DND-41 (cell line): ENCODE results near the gene SLC25A13.

Experiments
- ATAC-seq: fragments of 200-7000 bp; cut with Tn5 transposase; 3 replicates; pipeline ENCODE4 v1.9.1; 2021; ENCODE audit warnings: low read depth; ENCODE audit not compliant: insufficient read depth
- DNase-seq: peaks from one replicate; pipeline ENCODE4 v3.0.0-alpha.2; 2020
- H2AFZ ChIP-seq: 2 replicates; pipeline ENCODE4 v1.6.0; 2012; ENCODE audit warnings: low read depth, low read length
- H3K27ac ChIP-seq: 2 replicates; pipeline ENCODE4 v1.5.1; 2012; ENCODE audit warnings: low read length, inconsistent platforms
- H3K27me3 ChIP-seq: fragments of 200-600 bp; sonication (generic); 2 replicates; pipeline ENCODE4 v1.6.0; 2012; ENCODE audit warnings: low read length, mild to moderate bottlenecking, inconsistent platforms; ENCODE audit not compliant: insufficient read depth, poor library complexity
- H3K36me3 ChIP-seq: 2 replicates; pipeline ENCODE4 v1.5.1; 2012; ENCODE audit warnings: low read length, inconsistent platforms; ENCODE audit not compliant: insufficient read depth
- H3K4me1 ChIP-seq: 2 replicates; pipeline ENCODE4 v1.5.1; 2012; ENCODE audit warnings: mild to moderate bottlenecking, low read length; ENCODE audit not compliant: insufficient read depth
- H3K4me2 ChIP-seq: 2 replicates; pipeline ENCODE4 v1.6.0; 2012; ENCODE audit warnings: mild to moderate bottlenecking, moderate library complexity, low read length, inconsistent platforms; ENCODE audit not compliant: insufficient read depth
- H3K4me3 ChIP-seq, 2 experiments: fragments of 200-600 bp in 1 of 2; shearing (Covaris generic) in 1 of 2; 2 replicates each; pipeline ENCODE4 v1.5.1; 2012 to 2016; ENCODE audit warnings: inconsistent platforms in 2 of 2, low read length in 2 of 2, mild to moderate bottlenecking in 2 of 2, low read depth in 1 of 2, moderate library complexity in 1 of 2
- H3K79me2 ChIP-seq: 2 replicates; pipeline ENCODE4 v1.6.0; 2012; ENCODE audit warnings: low read length, inconsistent platforms; ENCODE audit not compliant: insufficient read depth
- H3K9ac ChIP-seq: 2 replicates; pipeline ENCODE4 v1.6.0; 2012; ENCODE audit warnings: low read depth, mild to moderate bottlenecking, inconsistent platforms, low read length, moderate library complexity
- H3K9me3 ChIP-seq: 2 replicates; pipeline ENCODE4 v1.5.1; 2012; ENCODE audit warnings: low read length, moderate library complexity, mild to moderate bottlenecking, inconsistent platforms; ENCODE audit not compliant: insufficient read depth, severe bottlenecking
- H4K20me1 ChIP-seq: 2 replicates; pipeline ENCODE4 v1.6.0; 2012; ENCODE audit warnings: low read length; ENCODE audit not compliant: insufficient read depth
- EZH2 ChIP-seq: IDR thresholded peaks from 3 replicates; pipeline ENCODE4 v1.6.1; 2012; ENCODE audit warnings: borderline replicate concordance, low read depth, mild to moderate bottlenecking, moderate library complexity, low read length, inconsistent platforms; ENCODE audit not compliant: severe bottlenecking
- TF ChIP-seq, protein P1 (sequence below): IDR thresholded peaks from 2 replicates; pipeline ENCODE4 v1.5.1; 2012; ENCODE audit warnings: borderline replicate concordance, low read length, moderate library complexity, mild to moderate bottlenecking; ENCODE audit not compliant: poor library complexity, severe bottlenecking; ENCODE audit errors: extremely low read depth

SLC25A13 gene

DNA sequence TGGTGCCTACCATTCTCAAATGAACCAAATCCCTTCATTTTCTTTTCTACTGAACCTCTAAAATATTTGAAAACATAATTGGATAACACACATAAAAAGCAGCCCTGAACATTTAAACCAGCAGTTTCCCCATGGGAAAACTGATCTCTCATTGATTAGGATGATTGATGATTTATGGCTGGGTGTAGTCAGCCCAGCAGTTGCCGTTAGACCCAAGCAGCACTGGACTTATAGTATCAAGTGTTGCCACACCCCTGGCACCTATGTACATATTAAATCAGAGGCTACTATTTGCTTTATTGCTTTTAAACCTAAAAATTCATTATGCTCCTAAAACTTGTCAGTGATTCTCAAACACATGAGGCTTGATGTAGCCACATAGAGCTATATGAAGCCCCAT lies 20.2 kb upstream of the SLC25A13 start:
- Histone ChIP-seq H3K27ac (no peak overlapping the region), H4K20me1 (no peaks in the 10 kb centered on the region), H3K4me2 (no peak overlapping the region), H3K9ac (no peak overlapping the region), H3K4me3 (no peak overlapping the region), H3K79me2 (no peaks in the 10 kb centered on the region), H3K9me3 (no peaks in the 10 kb centered on the region), H3K36me3 (no peaks in the 10 kb centered on the region), H2AFZ (no peak overlapping the region), H3K27me3 (no peaks in the 10 kb centered on the region), H3K4me1 (no peaks in the 10 kb centered on the region)
- no peak for DNase-seq
- TF ChIP-seq, protein P1, sequence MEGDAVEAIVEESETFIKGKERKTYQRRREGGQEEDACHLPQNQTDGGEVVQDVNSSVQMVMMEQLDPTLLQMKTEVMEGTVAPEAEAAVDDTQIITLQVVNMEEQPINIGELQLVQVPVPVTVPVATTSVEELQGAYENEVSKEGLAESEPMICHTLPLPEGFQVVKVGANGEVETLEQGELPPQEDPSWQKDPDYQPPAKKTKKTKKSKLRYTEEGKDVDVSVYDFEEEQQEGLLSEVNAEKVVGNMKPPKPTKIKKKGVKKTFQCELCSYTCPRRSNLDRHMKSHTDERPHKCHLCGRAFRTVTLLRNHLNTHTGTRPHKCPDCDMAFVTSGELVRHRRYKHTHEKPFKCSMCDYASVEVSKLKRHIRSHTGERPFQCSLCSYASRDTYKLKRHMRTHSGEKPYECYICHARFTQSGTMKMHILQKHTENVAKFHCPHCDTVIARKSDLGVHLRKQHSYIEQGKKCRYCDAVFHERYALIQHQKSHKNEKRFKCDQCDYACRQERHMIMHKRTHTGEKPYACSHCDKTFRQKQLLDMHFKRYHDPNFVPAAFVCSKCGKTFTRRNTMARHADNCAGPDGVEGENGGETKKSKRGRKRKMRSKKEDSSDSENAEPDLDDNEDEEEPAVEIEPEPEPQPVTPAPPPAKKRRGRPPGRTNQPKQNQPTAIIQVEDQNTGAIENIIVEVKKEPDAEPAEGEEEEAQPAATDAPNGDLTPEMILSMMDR, result no peak
- ATAC-seq, result no peak

DNA sequence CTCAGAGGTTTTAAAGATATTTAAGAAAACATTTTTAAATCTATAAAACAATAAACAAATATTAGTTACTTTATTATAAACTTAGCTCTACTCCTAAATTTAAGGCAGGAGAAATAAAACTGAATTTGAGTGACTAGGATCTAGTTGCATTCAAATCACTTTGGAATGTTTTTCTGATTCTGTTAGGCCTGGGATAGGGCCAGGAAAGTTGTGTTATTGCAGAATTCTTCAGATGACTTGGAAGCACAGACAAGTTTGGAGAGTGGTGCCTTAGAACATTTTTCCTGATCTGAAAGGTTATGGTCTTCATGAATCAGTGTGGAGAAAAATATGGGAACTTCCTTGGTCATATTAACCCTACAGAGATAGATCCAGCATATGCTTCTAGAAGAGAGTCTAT lies 15.6 kb upstream of the SLC25A13 start:
- Histone ChIP-seq H3K27ac (no peak overlapping the region), H3K79me2 (no peaks in the 10 kb centered on the region), H3K4me2 (no peak overlapping the region), H3K4me3 (no peak overlapping the region), H3K9me3 (no peaks in the 10 kb centered on the region), H3K9ac (no peak overlapping the region), H3K36me3 (no peaks in the 10 kb centered on the region), H2AFZ (no peak overlapping the region), H3K27me3 (no peaks in the 10 kb centered on the region), H4K20me1 (no peaks in the 10 kb centered on the region), H3K4me1 (no peaks in the 10 kb centered on the region)
- DNase-seq (no peak), ATAC-seq (no peak)
- no peak for TF ChIP-seq EZH2
- TF ChIP-seq, protein P1, result no peak

DNA sequence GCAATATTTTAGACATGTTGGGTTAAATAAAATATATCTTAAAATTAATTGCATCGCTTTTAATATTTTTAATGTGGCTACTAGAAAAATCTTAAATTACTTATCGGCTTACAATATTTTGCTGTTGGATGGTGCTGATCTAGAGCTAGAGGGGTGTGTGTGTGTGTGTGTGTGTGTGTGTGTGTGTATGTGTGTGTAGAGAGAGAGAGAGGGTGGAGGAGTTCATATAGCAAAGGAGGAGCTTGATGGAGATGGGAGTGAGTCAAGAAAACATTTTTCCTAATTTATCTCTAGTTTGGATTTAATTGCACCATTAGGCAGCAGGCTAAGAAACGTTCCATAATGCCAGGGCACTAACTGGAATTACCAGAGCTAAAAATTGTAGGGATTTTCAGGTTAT lies 10.4 kb upstream of the SLC25A13 start:
- H3K9ac ChIP-seq, result no peak overlapping the region
- no peak overlapping the region for H3K4me2 ChIP-seq
- no peaks in the 10 kb centered on the region for H3K9me3 ChIP-seq
- H3K36me3 ChIP-seq, result no peaks in the 10 kb centered on the region
- TF ChIP-seq, protein P1, result no peak
- TF ChIP-seq EZH2, result no peak
- no peaks in the 10 kb centered on the region for H3K79me2 ChIP-seq
- ATAC-seq, result no peak
- no peaks in the 10 kb centered on the region for H4K20me1 ChIP-seq
- H3K4me1 ChIP-seq, result no peaks in the 10 kb centered on the region
- no peak overlapping the region for H3K4me3 ChIP-seq
- DNase-seq, result no peak
- no peak overlapping the region for H3K27ac ChIP-seq
- H3K27me3 ChIP-seq, result no peaks in the 10 kb centered on the region
- no peak overlapping the region for H2AFZ ChIP-seq

DNA sequence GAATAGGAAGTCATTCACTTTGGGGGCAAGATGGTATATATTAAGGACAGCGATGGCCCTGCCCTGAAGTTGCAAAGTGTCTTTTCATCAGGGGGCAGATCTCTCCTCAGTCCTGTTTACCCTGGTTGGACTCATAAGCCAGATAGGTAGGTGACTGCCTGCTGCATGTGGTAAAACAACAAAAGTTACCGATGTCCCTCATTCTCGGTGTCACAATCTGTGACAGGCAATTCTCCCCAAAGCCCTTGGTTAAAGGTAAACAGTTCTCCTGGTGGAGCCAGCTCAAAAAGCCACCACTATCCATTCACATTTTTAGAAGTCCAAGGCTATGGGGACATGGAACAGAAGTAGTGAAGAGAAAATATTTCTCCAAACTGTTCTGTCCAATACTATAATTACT lies 9.9 kb upstream of the SLC25A13 start:
- no peak overlapping the region for H2AFZ ChIP-seq
- no peaks in the 10 kb centered on the region for H3K79me2 ChIP-seq
- DNase-seq (no peak), ATAC-seq (no peak)
- no peak overlapping the region for H3K4me2 ChIP-seq
- no peak for TF ChIP-seq EZH2
- TF ChIP-seq, protein P1, result no peak
- H4K20me1 ChIP-seq, result no peaks in the 10 kb centered on the region
- no peak overlapping the region for H3K4me3 ChIP-seq
- no peak overlapping the region for H3K27ac ChIP-seq
- H3K4me1 ChIP-seq, result no peaks in the 10 kb centered on the region
- H3K27me3 ChIP-seq, result no peaks in the 10 kb centered on the region
- H3K9ac ChIP-seq, result no peak overlapping the region
- no peaks in the 10 kb centered on the region for H3K9me3 ChIP-seq
- no peaks in the 10 kb centered on the region for H3K36me3 ChIP-seq
